Nephron (organoid): ENCODE measurements around the gene GKN2.

ENCODE experiments used
- H3K27ac Mint-ChIP-seq, 3 experiments: 2 replicates each; pipeline ENCODE4 v1.8.0; 2020; ENCODE audit warnings: mixed read lengths in 3 of 3, mild to moderate bottlenecking in 2 of 3, moderate library complexity in 1 of 3
- H3K27me3 Mint-ChIP-seq: 2 replicates; pipeline ENCODE4 v1.8.0; 2021; ENCODE audit warnings: low read depth, mild to moderate bottlenecking, moderate library complexity, mixed read lengths
- H3K36me3 Mint-ChIP-seq: 2 replicates; pipeline ENCODE4 v1.8.0; 2020; ENCODE audit warnings: low read depth, mixed read lengths
- H3K4me1 Mint-ChIP-seq: 2 replicates; pipeline ENCODE4 v1.8.0; 2020; ENCODE audit warnings: mixed read lengths
- H3K4me3 Mint-ChIP-seq, 3 experiments: 2 replicates each; pipeline ENCODE4 v1.8.0; 2020; ENCODE audit warnings: mild to moderate bottlenecking in 3 of 3, mixed read lengths in 3 of 3, moderate library complexity in 2 of 3
- H3K9me3 Mint-ChIP-seq: 2 replicates; pipeline ENCODE4 v1.8.0; 2020; ENCODE audit warnings: mixed read lengths
- CTCF ChIP-seq, 3 experiments: fragments of 200-600 bp; sonication (generic); IDR thresholded peaks; one replicate each; pipeline ENCODE4 v1.5.0; 2021; ENCODE audit warnings: antibody characterized with exemption in 3 of 3; ENCODE audit not compliant: unreplicated experiment in 3 of 3

Gene GKN2

GRCh38 chr2:68942827-68943226 is 9.9 kb downstream of the GKN2 start:
- peaks cover 3% of the 10 kb centered on the region for H3K27me3 Mint-ChIP-seq
- H3K4me3 Mint-ChIP-seq = no peak overlapping the region
- peaks cover 6% of the 10 kb centered on the region for H3K4me1 Mint-ChIP-seq
- H3K36me3 Mint-ChIP-seq = no peaks in the 10 kb centered on the region
- no peak overlapping the region for H3K27ac Mint-ChIP-seq
- H3K9me3 Mint-ChIP-seq = peaks cover 28% of the 10 kb centered on the region
- TF ChIP-seq CTCF (IDR thresholded peaks at IDR 0.05; ENCODE audit: unreplicated experiment in 3 of 3) = no peak

- no peak overlapping the region for H3K4me3 Mint-ChIP-seq
- H3K27ac Mint-ChIP-seq = no peak overlapping the region
- H3K9me3 Mint-ChIP-seq = peaks cover 25% of the 10 kb centered on the region
- H3K4me1 Mint-ChIP-seq = peaks cover 11% of the 10 kb centered on the region
- peaks cover 6% of the 10 kb centered on the region for H3K27me3 Mint-ChIP-seq
- H3K36me3 Mint-ChIP-seq = no peaks in the 10 kb centered on the region
- TF ChIP-seq CTCF (IDR thresholded peaks at IDR 0.05; ENCODE audit: unreplicated experiment in 3 of 3) = no peak
Measured at GRCh38 chr2:68940369-68940768, 12.3 kb downstream of the GKN2 start.

GRCh38 chr2:68939962-68940361 is 12.7 kb downstream of the GKN2 start:
- Mint-ChIP-seq H3K27me3 (peaks cover 6% of the 10 kb centered on the region), H3K4me1 (peaks cover 11% of the 10 kb centered on the region), H3K27ac (no peak overlapping the region), H3K4me3 (no peak overlapping the region), H3K36me3 (no peaks in the 10 kb centered on the region), H3K9me3 (peaks cover 25% of the 10 kb centered on the region)
- TF ChIP-seq CTCF (IDR thresholded peaks at IDR 0.05; ENCODE audit: unreplicated experiment in 3 of 3) = no peak

GRCh38 chr2:68938938-68939337 is 13.8 kb downstream of the GKN2 start:
- H3K9me3 Mint-ChIP-seq = peaks cover 25% of the 10 kb centered on the region
- peaks cover 11% of the 10 kb centered on the region for H3K4me1 Mint-ChIP-seq
- no peak for TF ChIP-seq CTCF (IDR thresholded peaks at IDR 0.05; ENCODE audit: unreplicated experiment in 3 of 3)
- no peaks in the 10 kb centered on the region for H3K36me3 Mint-ChIP-seq
- H3K27me3 Mint-ChIP-seq = peaks cover 6% of the 10 kb centered on the region
- no peak overlapping the region for H3K4me3 Mint-ChIP-seq
- H3K27ac Mint-ChIP-seq = no peak overlapping the region

- Mint-ChIP-seq H3K27ac (no peak overlapping the region), H3K36me3 (no peaks in the 10 kb centered on the region), H3K4me3 (no peak overlapping the region), H3K9me3 (peaks cover 25% of the 10 kb centered on the region), H3K27me3 (peaks cover 6% of the 10 kb centered on the region), H3K4me1 (peaks cover 5% of the 10 kb centered on the region)
- TF ChIP-seq CTCF (IDR thresholded peaks at IDR 0.05; ENCODE audit: unreplicated experiment in 3 of 3) = no peak
Measured at GRCh38 chr2:68937346-68938055, 15.2 kb downstream of the GKN2 start.

- H3K27me3 Mint-ChIP-seq = peaks cover 6% of the 10 kb centered on the region
- H3K4me3 Mint-ChIP-seq = no peak overlapping the region
- H3K9me3 Mint-ChIP-seq = peaks cover 22% of the 10 kb centered on the region
- peaks cover 5% of the 10 kb centered on the region for H3K4me1 Mint-ChIP-seq
- no peaks in the 10 kb centered on the region for H3K36me3 Mint-ChIP-seq
- H3K27ac Mint-ChIP-seq = no peak overlapping the region
- no peak for TF ChIP-seq CTCF (IDR thresholded peaks at IDR 0.05; ENCODE audit: unreplicated experiment in 3 of 3)
Measured at GRCh38 chr2:68936889-68937288, 15.8 kb downstream of the GKN2 start.
